Measurements from ENCODE around the gene KRT34. TPM values are rescaled to one million over a fixed set of nuclear protein-coding genes. Genes with fewer than 3 reads are reported as not detected.

KRT34 gene
- total and polyA plus RNA-seq, 2 experiments from 2014 or later = 0.20 TPM; not detected in 1

- no peaks in the 10 kb centered on the region for H4K20me1 ChIP-seq (ENCODE audit: insufficient read depth, poor library complexity, severe bottlenecking)
- H3K4me3 ChIP-seq = no peak overlapping the region
- no peaks in the 10 kb centered on the region for H3K9me2 ChIP-seq (replicated peaks; ENCODE audit: insufficient read depth)
- no peak overlapping the region for H3K27ac ChIP-seq
- TF ChIP-seq EZH2 (IDR thresholded peaks at IDR 0.05; ENCODE audit: borderline replicate concordance) (no peak), EZH2phosphoT487 (IDR thresholded peaks at IDR 0.05; ENCODE audit: low read depth, severe bottlenecking, unreplicated experiment) (no peak), CTCF (IDR thresholded peaks at IDR 0.05; ENCODE audit: poor library complexity) (no peak)
- H2AFZ ChIP-seq = no peak overlapping the region
- 84% methylated on average over 4 of the region's 4 CpGs for WGBS (ENCODE audit: low lambda C conversion rate, missing lambda C conversion rate)
- no peak for DNase-seq (ENCODE audit: low spot score)
- H3K9me3 ChIP-seq (ENCODE audit: low read depth) = no peaks in the 10 kb centered on the region
- no peaks in the 10 kb centered on the region for H3K36me3 ChIP-seq (replicated peaks; ENCODE audit: insufficient read depth, low read depth)
- peaks cover 14% of the 10 kb centered on the region for H3K4me1 ChIP-seq (ENCODE audit: insufficient read depth)
- H3K4me2 ChIP-seq = no peak overlapping the region
- no peaks in the 10 kb centered on the region for H3K79me2 ChIP-seq
- H3K27me3 ChIP-seq = no peaks in the 10 kb centered on the region
Measured at GRCh38 chr17:41415411-41415810, 33.3 kb upstream of the KRT34 start.

- 96% methylated on average over 2 of the region's 2 CpGs for WGBS (ENCODE audit: low lambda C conversion rate, missing lambda C conversion rate)
- no peak for DNase-seq (ENCODE audit: low spot score)
- no peaks in the 10 kb centered on the region for H3K79me2 ChIP-seq
- no peak overlapping the region for H3K4me2 ChIP-seq
- no peaks in the 10 kb centered on the region for H3K36me3 ChIP-seq (replicated peaks; ENCODE audit: insufficient read depth, low read depth)
- H3K4me3 ChIP-seq = no peak overlapping the region
- no peaks in the 10 kb centered on the region for H3K9me3 ChIP-seq (ENCODE audit: low read depth)
- no peaks in the 10 kb centered on the region for H3K9me2 ChIP-seq (replicated peaks; ENCODE audit: insufficient read depth)
- H3K4me1 ChIP-seq (ENCODE audit: insufficient read depth) = peaks cover 13% of the 10 kb centered on the region
- H3K27ac ChIP-seq = no peak overlapping the region
- no peaks in the 10 kb centered on the region for H4K20me1 ChIP-seq (ENCODE audit: insufficient read depth, poor library complexity, severe bottlenecking)
- H2AFZ ChIP-seq = no peak overlapping the region
- TF ChIP-seq EZH2phosphoT487 (IDR thresholded peaks at IDR 0.05; ENCODE audit: low read depth, severe bottlenecking, unreplicated experiment) = no peak
- no peak for TF ChIP-seq EZH2 (IDR thresholded peaks at IDR 0.05; ENCODE audit: borderline replicate concordance)
- H3K27me3 ChIP-seq = no peaks in the 10 kb centered on the region
Measured at GRCh38 chr17:41413982-41414381, 31.9 kb upstream of the KRT34 start.

- no peaks in the 10 kb centered on the region for H3K9me3 ChIP-seq (ENCODE audit: low read depth)
- no peak overlapping the region for H3K27ac ChIP-seq
- TF ChIP-seq CTCF (IDR thresholded peaks at IDR 0.05; ENCODE audit: poor library complexity) = no peak
- TF ChIP-seq EZH2phosphoT487 (IDR thresholded peaks at IDR 0.05; ENCODE audit: low read depth, severe bottlenecking, unreplicated experiment) = no peak
- TF ChIP-seq EZH2 (IDR thresholded peaks at IDR 0.05; ENCODE audit: borderline replicate concordance) = no peak
- no peaks in the 10 kb centered on the region for H3K79me2 ChIP-seq
- H3K4me3 ChIP-seq = no peak overlapping the region
- H2AFZ ChIP-seq = no peak overlapping the region
- H3K4me1 ChIP-seq (ENCODE audit: insufficient read depth) = peaks cover 13% of the 10 kb centered on the region
- no peak for DNase-seq (ENCODE audit: low spot score)
- H3K27me3 ChIP-seq = no peaks in the 10 kb centered on the region
- H3K4me2 ChIP-seq = no peak overlapping the region
- 74% methylated on average over 5 of the region's 5 CpGs for WGBS (ENCODE audit: low lambda C conversion rate, missing lambda C conversion rate)
- no peaks in the 10 kb centered on the region for H3K36me3 ChIP-seq (replicated peaks; ENCODE audit: insufficient read depth, low read depth)
- no peaks in the 10 kb centered on the region for H4K20me1 ChIP-seq (ENCODE audit: insufficient read depth, poor library complexity, severe bottlenecking)
- no peaks in the 10 kb centered on the region for H3K9me2 ChIP-seq (replicated peaks; ENCODE audit: insufficient read depth)
Measured at GRCh38 chr17:41413353-41413957, 31.3 kb upstream of the KRT34 start.

- Histone ChIP-seq H3K27me3 (no peaks in the 10 kb centered on the region), H3K4me1 (ENCODE audit: insufficient read depth) (peaks cover 3% of the 10 kb centered on the region), H3K36me3 (replicated peaks; ENCODE audit: insufficient read depth, low read depth) (no peaks in the 10 kb centered on the region), H4K20me1 (ENCODE audit: insufficient read depth, poor library complexity, severe bottlenecking) (no peaks in the 10 kb centered on the region), H2AFZ (no peak overlapping the region), H3K4me3 (no peak overlapping the region), H3K27ac (no peak overlapping the region), H3K4me2 (no peak overlapping the region), H3K9me2 (replicated peaks; ENCODE audit: insufficient read depth) (no peaks in the 10 kb centered on the region), H3K9me3 (ENCODE audit: low read depth) (no peaks in the 10 kb centered on the region), H3K79me2 (no peaks in the 10 kb centered on the region)
- TF ChIP-seq EZH2 (IDR thresholded peaks at IDR 0.05; ENCODE audit: borderline replicate concordance) (no peak), EZH2phosphoT487 (IDR thresholded peaks at IDR 0.05; ENCODE audit: low read depth, severe bottlenecking, unreplicated experiment) (no peak), CTCF (IDR thresholded peaks at IDR 0.05; ENCODE audit: poor library complexity) (no peak)
- WGBS (ENCODE audit: low lambda C conversion rate, missing lambda C conversion rate) = 97% methylated on average over 20 of the region's 20 CpGs
- no peak for DNase-seq (ENCODE audit: low spot score)
Measured at GRCh38 chr17:41411072-41411840, 29.1 kb upstream of the KRT34 start.

All from hepatocyte (in vitro differentiated cells).